Panc1 (cell line): ENCODE measurements around the gene PPIL1.

ENCODE experiments used
- TCF7L2 ChIP-seq: IDR thresholded peaks from 2 replicates; pipeline ENCODE4 v1.6.1; 2011; ENCODE audit warnings: mild to moderate bottlenecking, low read depth, low read length, inconsistent platforms
- TF ChIP-seq, protein P1 (sequence below): fragments of 450-650 bp; IDR thresholded peaks from 2 replicates; pipeline ENCODE4 v1.5.1; 2017; ENCODE audit warnings: mild to moderate bottlenecking
- TF ChIP-seq, protein P2 (sequence below), 2 experiments: IDR thresholded peaks; 2 replicates each; pipeline ENCODE4 v1.6.1; 2011 to 2012; ENCODE audit warnings: low read depth in 2 of 2, control low read depth in 1 of 2, low read length in 1 of 2, mild to moderate bottlenecking in 1 of 2, moderate library complexity in 1 of 2; ENCODE audit not compliant: insufficient read depth in 1 of 2

DNA sequence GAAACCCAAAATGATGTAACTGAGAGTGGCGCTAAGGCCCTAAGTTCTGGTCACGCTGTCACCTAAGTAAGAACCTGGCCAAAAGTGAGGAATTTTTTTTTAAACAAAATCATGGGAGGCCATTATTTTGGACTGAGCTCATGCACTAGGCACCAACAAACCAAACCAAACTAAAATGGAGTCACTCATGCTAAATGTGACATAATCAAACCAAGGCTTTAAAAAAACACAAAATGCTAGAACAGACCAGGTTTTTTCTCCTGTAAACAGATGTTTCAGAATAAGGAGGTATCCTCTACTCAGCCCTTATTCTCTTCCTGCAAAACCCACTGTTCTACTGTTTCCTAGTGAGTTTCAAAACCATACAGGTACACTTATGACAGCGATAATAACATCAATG is 10.0 kb upstream of the PPIL1 start:
- no peak for TF ChIP-seq TCF7L2
- TF ChIP-seq, protein P1, sequence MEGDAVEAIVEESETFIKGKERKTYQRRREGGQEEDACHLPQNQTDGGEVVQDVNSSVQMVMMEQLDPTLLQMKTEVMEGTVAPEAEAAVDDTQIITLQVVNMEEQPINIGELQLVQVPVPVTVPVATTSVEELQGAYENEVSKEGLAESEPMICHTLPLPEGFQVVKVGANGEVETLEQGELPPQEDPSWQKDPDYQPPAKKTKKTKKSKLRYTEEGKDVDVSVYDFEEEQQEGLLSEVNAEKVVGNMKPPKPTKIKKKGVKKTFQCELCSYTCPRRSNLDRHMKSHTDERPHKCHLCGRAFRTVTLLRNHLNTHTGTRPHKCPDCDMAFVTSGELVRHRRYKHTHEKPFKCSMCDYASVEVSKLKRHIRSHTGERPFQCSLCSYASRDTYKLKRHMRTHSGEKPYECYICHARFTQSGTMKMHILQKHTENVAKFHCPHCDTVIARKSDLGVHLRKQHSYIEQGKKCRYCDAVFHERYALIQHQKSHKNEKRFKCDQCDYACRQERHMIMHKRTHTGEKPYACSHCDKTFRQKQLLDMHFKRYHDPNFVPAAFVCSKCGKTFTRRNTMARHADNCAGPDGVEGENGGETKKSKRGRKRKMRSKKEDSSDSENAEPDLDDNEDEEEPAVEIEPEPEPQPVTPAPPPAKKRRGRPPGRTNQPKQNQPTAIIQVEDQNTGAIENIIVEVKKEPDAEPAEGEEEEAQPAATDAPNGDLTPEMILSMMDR: no peak
- TF ChIP-seq, protein P2, sequence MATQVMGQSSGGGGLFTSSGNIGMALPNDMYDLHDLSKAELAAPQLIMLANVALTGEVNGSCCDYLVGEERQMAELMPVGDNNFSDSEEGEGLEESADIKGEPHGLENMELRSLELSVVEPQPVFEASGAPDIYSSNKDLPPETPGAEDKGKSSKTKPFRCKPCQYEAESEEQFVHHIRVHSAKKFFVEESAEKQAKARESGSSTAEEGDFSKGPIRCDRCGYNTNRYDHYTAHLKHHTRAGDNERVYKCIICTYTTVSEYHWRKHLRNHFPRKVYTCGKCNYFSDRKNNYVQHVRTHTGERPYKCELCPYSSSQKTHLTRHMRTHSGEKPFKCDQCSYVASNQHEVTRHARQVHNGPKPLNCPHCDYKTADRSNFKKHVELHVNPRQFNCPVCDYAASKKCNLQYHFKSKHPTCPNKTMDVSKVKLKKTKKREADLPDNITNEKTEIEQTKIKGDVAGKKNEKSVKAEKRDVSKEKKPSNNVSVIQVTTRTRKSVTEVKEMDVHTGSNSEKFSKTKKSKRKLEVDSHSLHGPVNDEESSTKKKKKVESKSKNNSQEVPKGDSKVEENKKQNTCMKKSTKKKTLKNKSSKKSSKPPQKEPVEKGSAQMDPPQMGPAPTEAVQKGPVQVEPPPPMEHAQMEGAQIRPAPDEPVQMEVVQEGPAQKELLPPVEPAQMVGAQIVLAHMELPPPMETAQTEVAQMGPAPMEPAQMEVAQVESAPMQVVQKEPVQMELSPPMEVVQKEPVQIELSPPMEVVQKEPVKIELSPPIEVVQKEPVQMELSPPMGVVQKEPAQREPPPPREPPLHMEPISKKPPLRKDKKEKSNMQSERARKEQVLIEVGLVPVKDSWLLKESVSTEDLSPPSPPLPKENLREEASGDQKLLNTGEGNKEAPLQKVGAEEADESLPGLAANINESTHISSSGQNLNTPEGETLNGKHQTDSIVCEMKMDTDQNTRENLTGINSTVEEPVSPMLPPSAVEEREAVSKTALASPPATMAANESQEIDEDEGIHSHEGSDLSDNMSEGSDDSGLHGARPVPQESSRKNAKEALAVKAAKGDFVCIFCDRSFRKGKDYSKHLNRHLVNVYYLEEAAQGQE (IDR thresholded peaks at IDR 0.05; ENCODE audit: insufficient read depth in 1 of 2, low read depth in 2 of 2, low read length in 1 of 2): no peak
